HG02759 (cell line): ENCODE results near the gene CLN6.
"Not testable (repeated sequence)": the region's sequence is repeated elsewhere in the genome, so short reads cannot be mapped to it uniquely, and the experiment has no call there.

ENCODE experiments used
- ATAC-seq: cut with Tn5 transposase; IDR thresholded peaks from one replicate; pipeline ENCODE4 v1.9.1; 2021; ENCODE audit warnings: mild to moderate bottlenecking, moderate library complexity; ENCODE audit not compliant: unreplicated experiment

Gene CLN6

DNA sequence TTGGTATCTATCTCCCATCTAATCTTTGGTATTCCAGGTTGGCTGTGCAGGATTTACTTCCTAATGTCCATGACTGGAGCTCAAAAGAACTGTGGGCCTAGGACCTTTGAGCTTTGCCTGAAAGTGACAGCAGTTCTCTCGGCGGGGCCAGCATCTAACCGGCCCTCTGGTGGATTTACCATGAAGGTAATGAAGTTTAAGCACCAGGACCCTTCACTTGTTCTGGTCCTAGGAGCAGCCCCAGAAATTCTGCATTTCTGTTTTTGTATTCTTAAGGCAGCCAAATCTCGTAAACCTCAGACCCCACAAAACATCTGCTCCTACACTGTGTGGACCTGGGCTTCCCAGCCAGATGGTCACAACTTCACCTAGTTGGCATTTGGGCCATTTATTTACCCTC, 37.4 kb downstream of the CLN6 start:
- ATAC-seq: no peak

GRCh38 chr15:68191555-68191954, 38.0 kb downstream of the CLN6 start:
- no peak for ATAC-seq

GRCh38 chr15:68190048-68190447, 39.5 kb downstream of the CLN6 start:
- ATAC-seq: no peak

GRCh38 chr15:68188647-68189046, 40.9 kb downstream of the CLN6 start:
- ATAC-seq: no peak

GRCh38 chr15:68187559-68187958, 42.0 kb downstream of the CLN6 start:
- ATAC-seq: no peak

DNA sequence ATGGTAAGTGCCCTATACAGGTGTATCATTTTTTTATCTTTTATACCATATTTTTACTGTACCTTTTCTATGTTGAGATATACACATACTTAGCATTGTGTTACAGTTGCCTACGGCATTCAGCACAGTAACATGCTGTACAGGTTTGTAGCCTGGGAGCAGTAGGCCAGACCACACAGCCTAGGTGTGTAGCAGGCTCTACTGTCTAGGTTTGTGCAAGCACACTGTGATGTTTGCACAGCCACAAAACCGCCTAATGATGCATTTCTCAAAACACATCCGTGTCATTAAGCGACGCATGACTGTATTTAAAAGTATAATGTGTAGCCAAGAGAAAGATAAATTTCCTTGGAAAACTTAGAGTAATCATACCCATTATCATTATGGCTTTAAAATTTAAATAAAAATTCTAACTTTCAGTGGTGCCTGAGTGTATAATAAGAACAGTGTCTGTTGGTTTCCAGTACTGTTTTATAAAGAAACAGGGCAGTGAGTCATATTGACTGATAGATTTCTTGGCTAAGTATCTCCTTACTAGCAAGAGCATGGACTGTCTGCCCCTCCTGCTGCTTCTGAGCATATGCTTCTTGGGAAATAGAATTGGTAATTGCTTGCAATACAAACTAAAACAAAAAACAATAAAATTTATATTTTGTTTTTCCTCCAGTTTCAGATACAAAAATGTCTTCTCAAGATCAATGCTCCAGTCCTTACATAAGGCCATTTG, 42.7 kb downstream of the CLN6 start:
- ATAC-seq: no peak

GRCh38 chr15:68184616-68185480, 44.7 kb downstream of the CLN6 start:
- no peak for ATAC-seq

GRCh38 chr15:68183616-68184315, 45.8 kb downstream of the CLN6 start:
- ATAC-seq: no peak

- no peak for ATAC-seq
Measured at GRCh38 chr15:68177742-68178141, 51.8 kb downstream of the CLN6 start.

- ATAC-seq: no peak
Measured at GRCh38 chr15:68176601-68177000, 52.9 kb downstream of the CLN6 start.

- no peak for ATAC-seq
Measured at GRCh38 chr15:68175526-68175925, 54.0 kb downstream of the CLN6 start.

DNA sequence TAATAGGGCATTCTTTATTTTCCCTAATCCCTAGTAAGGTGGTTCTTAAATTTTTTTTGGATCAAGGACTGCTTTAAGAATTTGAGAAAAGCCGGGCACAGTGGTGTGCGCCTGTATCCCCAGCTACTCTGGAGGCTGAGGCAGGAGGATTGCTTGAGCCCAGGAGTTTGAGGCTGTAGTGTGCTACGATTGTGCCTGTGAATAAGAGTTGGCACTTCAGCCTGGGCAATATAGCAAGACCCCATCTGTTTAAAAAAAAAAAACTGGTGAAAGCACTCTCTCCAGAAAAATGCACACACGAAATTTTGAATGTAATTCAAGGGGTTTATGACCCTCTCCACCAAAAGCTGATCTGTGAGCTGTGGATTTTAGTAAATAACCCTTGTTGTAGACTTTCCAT, 56.4 kb downstream of the CLN6 start:
- no peak for ATAC-seq

DNA sequence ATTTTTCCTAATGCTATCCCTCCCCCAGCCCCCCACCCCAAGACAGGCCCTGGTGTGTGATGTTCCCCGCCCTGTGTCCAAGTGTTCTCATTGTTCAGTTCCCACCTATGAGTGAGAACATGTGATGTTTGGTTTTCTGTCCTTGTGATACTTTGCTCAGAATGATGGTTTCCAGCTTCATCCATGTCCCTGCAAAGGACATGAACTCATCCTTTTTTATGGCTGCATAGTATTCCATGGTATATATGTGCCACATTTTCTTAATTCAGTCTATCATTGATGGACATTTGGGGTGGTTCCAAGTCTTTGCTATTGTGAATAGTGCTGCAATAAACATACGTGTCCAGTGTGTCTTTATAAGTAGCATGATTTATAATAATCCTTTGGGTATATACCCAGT, 57.5 kb downstream of the CLN6 start:
- ATAC-seq: not testable (repeated sequence)

GRCh38 chr15:68166847-68167246, 62.7 kb downstream of the CLN6 start:
- no peak for ATAC-seq

GRCh38 chr15:68163191-68163590, 66.3 kb downstream of the CLN6 start:
- ATAC-seq: no peak

- no peak for ATAC-seq
Measured at GRCh38 chr15:68158046-68158628, 71.4 kb downstream of the CLN6 start.

GRCh38 chr15:68157074-68157473, 72.5 kb downstream of the CLN6 start:
- no peak for ATAC-seq
